CD4-positive, alpha-beta T cell treated with Interleukin-6 at 100 ng/mL for 8 hours (primary cell): ENCODE results near the gene DOP1A.

ENCODE experiments used
- DNase-seq: peaks from one replicate; pipeline ENCODE4 v3.0.0-alpha.2; 2020; ENCODE audit warnings: mixed read lengths, low spot score

DOP1A gene

GRCh38 chr6:83199173-83199862 lies 131.8 kb downstream of the DOP1A start:
- DNase-seq = no peak

GRCh38 chr6:83199863-83200225 lies 132.4 kb downstream of the DOP1A start:
- no peak for DNase-seq

- no peak for DNase-seq
Observed at GRCh38 chr6:83202031-83202430, 134.6 kb downstream of the DOP1A start.

GRCh38 chr6:83215131-83216047 lies 147.9 kb downstream of the DOP1A start:
- peak; percentile 59 for DNase-seq

GRCh38 chr6:83216806-83217205 lies 149.3 kb downstream of the DOP1A start:
- no peak for DNase-seq
